GM19238 (cell line): ENCODE measurements around the gene EDA2R.

Source experiments
- DNase-seq: peaks from one replicate; pipeline ENCODE4 v3.0.0; 2011; ENCODE audit warnings: low spot score; ENCODE audit not compliant: insufficient read length

EDA2R gene

DNA sequence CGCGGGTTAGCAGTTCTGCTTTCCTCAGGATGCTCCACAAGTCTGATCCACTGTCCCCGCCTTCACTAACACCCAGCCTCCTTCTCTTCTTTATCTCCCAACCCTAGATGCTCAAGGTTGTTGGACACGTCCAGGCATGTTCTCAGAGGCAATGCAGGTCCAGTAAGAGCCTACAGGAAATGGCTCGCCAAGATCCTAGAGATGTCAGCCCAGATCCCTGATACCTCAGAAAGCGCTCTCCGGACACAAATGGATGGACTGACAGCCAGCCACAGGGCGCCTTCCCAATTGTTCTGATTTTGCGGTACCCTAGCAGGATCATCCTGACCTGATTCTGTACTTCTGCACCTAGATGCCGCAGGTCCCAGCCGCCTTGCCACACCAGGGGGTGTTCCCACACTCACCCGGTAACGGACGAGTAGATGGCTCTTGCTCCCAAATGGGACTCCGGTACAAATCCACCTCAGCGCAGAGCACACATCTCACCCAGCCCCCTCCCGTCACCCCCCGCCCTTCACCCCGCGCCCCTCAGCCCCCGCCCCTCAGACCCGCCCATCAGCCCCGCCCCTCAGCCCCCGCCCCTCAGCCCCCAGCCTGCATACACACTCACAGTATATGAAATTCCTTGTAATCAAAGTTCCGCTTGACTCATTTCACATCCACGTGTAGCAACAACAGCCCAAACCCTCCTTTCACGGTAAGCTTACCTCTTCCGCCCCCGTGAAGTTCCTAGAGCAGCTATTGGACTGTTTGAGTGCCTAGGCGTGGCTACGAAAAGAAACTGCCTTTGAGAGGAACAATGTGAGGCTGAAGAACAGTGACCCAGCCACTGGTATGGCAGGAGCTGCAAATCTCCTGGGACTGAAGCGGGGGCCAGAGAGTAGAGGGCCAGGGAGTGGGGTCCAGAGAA, at the start of gene EDA2R:
Gene EDA2R, minus strand, starts transcription at position 488 of the 910 bp plus-strand sequence. CDS start 23,058 bp downstream, outside the sequence.
- peak; percentile 31 for DNase-seq

- DNase-seq = no peak
Measured at GRCh38 chrX:66684196-66684595, 45.3 kb upstream of the EDA2R start.

GRCh38 chrX:66680451-66680850, 41.6 kb upstream of the EDA2R start:
- no peak for DNase-seq

DNA sequence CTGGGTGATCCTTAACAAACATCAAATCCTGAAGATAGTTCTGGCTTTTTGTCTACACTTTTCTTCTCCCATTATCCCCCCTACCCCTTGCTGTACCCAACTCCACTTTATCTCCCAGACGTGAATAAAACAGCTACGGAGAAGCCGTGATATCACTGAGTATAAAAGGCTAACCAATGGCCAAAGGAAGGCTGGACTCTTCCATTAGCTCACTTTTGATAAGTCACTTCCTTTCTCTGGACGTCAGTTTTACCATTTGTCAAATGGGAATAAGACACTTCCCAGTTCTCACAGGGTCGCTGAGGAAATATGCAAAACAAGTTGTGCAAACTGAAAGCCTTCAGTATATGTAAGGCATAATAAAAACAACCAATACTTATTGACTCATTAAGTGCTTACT, 38.6 kb upstream of the EDA2R start:
- DNase-seq = no peak

DNA sequence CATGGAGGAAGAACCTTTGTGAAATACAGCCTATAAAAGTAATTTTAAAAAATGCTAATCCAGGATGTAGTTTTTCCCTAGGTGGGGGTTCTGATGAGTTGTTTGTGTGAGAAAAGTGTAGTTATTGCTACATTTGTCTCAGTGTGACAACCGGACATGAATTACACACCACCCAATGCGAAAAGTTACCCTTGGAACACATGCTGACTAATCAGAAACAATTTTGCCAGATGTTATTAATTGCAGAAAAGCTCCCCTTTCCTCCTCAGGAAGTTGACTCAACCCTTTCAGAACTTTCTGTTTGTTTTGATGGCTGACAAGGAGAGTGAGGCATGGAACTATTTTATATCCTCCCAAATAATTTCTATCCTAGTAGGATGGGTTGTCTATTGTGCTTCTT, 38.1 kb upstream of the EDA2R start:
- DNase-seq = no peak

DNA sequence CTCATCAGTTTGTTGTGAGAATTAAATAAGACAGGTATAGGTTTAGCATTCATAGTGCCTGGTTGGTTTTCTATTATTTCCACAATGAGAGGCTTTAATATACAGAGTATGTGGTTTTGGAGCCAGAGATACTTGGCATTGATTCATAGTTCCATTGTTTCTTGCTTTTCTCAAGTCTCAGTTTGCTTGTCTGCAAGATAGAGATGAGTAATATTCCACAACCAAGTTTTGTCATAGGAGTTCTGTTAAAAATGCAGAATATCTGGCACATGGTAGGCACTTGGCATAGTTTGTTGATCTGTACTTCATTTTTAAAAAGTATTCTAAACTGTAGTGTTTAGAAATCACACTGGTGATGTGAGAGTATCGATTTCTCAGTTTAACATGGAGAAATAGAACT, 37.5 kb upstream of the EDA2R start:
- no peak for DNase-seq

DNA sequence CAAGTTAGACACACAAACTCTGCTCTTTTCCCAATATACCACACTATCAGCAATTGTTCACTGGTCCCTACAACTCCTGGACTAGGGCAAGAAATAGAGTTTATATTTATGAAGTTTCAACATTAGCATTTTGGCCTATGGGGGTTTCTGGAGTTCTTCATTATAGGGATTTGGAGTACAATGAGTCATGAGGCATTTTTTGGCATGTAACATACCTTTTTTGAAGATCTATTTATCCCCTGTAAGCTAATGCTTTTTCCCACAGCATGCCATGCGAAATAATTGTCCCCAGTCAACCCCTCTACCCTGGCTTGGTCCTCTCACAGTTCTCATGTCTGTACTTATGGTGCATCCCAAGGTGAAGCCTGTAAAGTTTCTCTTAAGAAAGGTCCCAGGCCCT, 36.7 kb upstream of the EDA2R start:
- no peak for DNase-seq

DNA sequence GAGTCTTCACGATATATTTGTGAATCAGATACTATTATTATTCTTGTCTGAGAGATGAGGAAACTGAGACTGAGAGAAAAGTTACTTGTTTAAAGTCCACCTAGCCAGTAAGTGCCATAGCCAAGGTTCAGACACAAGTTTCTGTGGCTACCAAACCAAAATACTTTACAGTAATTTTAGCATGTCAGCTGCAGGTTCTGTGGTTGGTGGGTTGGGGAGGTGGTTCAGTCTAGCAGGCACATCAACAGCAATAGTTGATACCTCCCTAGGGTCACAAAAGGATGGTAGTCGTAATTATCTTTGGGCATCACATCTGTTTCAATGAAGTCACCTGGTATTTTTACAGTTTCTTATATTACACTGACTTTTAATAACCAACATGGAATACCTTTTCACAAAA, 35.6 kb upstream of the EDA2R start:
- no peak for DNase-seq

DNA sequence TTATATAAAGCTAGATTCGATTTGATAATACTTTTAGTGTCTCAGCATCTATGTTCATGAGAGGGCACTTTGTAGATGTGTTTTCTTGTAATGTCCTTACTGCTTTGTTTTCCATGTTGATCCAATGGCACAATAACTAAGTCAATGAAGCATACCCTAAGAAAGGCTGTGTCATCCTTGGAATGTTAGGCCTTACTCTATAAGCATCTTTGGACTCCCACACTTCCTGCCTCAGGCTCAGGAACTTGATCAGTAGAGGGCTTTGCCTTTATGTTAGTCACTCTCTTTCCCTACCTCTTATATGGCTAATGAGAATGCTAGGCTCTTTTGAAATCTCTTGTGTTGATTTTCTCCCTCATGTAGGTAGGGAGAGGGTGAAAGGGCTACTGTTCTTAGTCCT, 33.2 kb upstream of the EDA2R start:
- no peak for DNase-seq

GRCh38 chrX:66654411-66654810, 15.5 kb upstream of the EDA2R start:
- DNase-seq = no peak

GRCh38 chrX:66635360-66635759, 3.5 kb downstream of the EDA2R start:
- DNase-seq = no peak

DNA sequence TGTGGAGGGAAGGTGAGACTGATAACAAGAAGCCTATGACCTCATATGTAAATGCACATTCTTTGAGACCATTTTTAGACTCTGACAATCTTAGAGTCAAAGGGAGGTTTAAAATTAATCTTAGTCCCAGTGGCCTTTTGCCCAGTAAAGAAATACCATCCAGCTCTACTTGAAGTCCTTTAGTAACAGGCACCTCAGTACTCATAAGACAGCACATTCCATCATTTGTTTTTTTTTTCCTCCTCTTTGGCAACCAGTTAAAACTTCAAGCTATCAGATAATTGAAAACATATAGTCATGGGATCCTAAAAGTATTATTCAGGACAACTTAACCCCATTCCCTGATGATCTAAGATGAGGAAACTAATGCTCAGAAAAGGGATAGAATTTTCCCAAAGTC, 4.6 kb downstream of the EDA2R start:
- no peak for DNase-seq

DNA sequence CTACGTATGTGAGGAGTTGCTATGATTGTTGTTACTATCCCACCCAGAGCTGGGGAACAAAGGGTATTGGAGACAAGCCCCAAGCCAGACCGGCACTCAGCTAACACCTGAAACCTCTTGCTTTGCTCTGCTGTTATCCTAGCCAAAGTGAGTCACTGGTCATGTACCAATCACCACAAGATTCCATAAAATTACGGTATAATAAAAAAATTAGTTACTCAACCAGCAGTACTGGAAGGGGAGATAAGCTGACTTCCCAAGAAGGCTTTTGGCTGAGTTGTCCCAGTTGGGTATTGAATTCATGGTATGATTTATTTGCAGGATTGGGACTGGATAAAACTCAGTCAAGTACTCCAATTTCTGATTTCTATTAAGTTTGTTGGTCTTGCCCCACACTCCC, 5.3 kb downstream of the EDA2R start:
- no peak for DNase-seq

- DNase-seq = no peak
Measured at GRCh38 chrX:66632981-66633380, 5.9 kb downstream of the EDA2R start.

GRCh38 chrX:66632473-66632872, 6.4 kb downstream of the EDA2R start:
- DNase-seq = no peak

GRCh38 chrX:66625525-66625924, 13.4 kb downstream of the EDA2R start:
- no peak for DNase-seq

DNA sequence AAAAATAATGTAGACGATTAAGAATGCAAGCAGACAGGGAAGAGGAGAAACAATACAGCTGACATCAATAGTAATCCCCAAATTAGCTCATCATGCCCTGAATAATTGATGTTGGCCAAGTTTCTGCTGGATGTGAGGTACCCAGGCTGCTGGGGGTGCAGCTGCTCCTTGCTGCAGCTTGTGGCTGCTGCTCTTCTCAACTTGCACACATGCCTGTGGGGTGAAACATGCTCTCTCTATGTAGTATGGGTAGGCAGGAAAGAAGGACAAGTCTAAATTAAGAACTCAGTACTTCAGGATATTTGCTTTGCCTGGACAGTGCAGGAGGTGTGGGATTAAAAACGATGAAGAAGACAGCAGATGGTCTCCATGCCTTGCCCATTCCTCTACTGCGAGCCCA, 16.7 kb downstream of the EDA2R start:
- DNase-seq = no peak

- no peak for DNase-seq
Measured at GRCh38 chrX:66616944-66617343, 21.9 kb downstream of the EDA2R start.

DNA sequence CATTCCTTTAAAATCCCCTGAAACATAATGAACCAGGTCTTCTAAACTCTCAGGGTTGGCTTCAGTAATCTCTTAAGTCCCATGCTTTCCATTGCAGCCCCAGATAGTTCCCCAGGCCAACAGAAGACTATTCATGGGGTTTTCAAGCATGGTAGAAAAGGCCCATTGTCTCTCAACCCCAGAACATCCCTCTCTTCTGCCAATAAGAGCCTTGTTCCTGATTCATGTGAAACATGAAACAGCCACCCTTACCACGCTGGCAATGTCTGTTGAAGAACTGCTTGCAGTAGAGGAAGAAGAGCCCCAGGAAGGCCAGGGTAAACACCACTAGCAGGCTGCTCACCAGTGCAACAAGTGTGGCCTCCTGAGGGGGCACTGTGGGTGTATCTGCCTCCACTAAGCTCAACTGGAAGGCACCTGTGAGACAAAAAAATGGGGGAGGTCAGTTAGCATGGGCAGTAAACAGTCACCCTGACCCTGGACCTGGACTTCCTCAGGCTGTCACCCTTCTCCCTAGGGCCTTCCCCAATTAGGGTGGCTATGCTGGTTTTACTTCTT, 36.4 kb downstream of the EDA2R start:
- DNase-seq = no peak

GRCh38 chrX:66601522-66601921, 37.4 kb downstream of the EDA2R start:
- DNase-seq = no peak

DNA sequence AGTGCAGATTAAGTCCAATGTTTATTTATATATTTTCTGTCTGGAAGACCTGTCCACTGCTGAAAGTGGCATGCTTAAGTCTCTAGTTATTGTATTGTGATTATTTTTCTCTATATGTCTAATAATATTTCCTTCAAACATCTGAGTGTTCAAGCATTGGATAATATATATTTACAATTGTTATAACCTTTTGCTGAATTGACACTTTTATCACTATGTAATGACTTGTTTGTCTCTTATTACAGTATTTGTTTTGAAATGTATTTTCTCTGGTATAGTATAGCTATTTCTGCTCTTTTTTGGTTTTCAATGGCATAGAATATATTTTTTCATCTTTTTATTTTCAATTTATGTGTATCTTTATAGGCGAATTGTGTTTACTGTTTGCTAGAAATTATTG, 59.7 kb downstream of the EDA2R start:
- no peak for DNase-seq

- DNase-seq = no peak
Measured at GRCh38 chrX:66553973-66554372, 84.9 kb downstream of the EDA2R start.

GRCh38 chrX:66547847-66548369, 91.0 kb downstream of the EDA2R start:
- DNase-seq = no peak
